Keratinocyte (primary cell): ENCODE data around the gene FARP1. TPM values are rescaled to one million over a fixed set of nuclear protein-coding genes. Genes with fewer than 3 reads are reported as not detected.

Experiments used
- DNase-seq: peaks from one replicate; pipeline ENCODE4 v3.0.0-alpha.2; 2011; ENCODE audit warnings: low read depth, missing footprints, low spot score
- FAIRE-seq: peaks from 2 replicates; lab custom pipeline; 2011; peaks lifted over from hg19 to GRCh38; lab: Jason Lieb, UNC
- H2AFZ ChIP-seq: 2 replicates; pipeline ENCODE4 v1.6.0; 2012; ENCODE audit warnings: low read length, control low read depth, inconsistent platforms; ENCODE audit not compliant: control insufficient read depth
- H3K27ac ChIP-seq: 2 replicates; pipeline ENCODE4 v1.5.1; 2011; ENCODE audit warnings: low read length; ENCODE audit not compliant: control insufficient read depth, insufficient read depth
- H3K27me3 ChIP-seq: 3 replicates; pipeline ENCODE4 v1.6.0; 2011; ENCODE audit warnings: low read length; ENCODE audit not compliant: control insufficient read depth, insufficient read depth; ENCODE audit errors: extremely low read depth
- H3K36me3 ChIP-seq, 2 experiments: 2 replicates in 1 of 2; 3 replicates in 1 of 2; pipeline ENCODE4 v1.5.1; 2011; ENCODE audit warnings: low read length in 2 of 2, mild to moderate bottlenecking in 1 of 2; ENCODE audit not compliant: control insufficient read depth in 2 of 2, insufficient read depth in 2 of 2; ENCODE audit errors: extremely low read depth in 1 of 2
- H3K4me1 ChIP-seq: 3 replicates; pipeline ENCODE4 v1.5.1; 2011; ENCODE audit warnings: low read length; ENCODE audit not compliant: control insufficient read depth, insufficient read depth; ENCODE audit errors: extremely low read depth
- H3K4me2 ChIP-seq: 3 replicates; pipeline ENCODE4 v1.6.0; 2011; ENCODE audit warnings: low read depth, low read length; ENCODE audit not compliant: control insufficient read depth, insufficient read depth; ENCODE audit errors: extremely low read depth
- H3K4me3 ChIP-seq, 3 experiments: fragments of 200-600 bp in 1 of 3; sonication (generic) in 1 of 3; 2 replicates in 2 of 3; 3 replicates in 1 of 3; pipeline ENCODE4 v1.5.1; 2011 to 2016; ENCODE audit warnings: low read length in 3 of 3, mild to moderate bottlenecking in 3 of 3, control low read depth in 2 of 3, inconsistent platforms in 1 of 3, low read depth in 1 of 3, mixed read lengths in 1 of 3, mixed run types in 1 of 3, moderate library complexity in 1 of 3; ENCODE audit not compliant: control insufficient read depth in 2 of 3, insufficient read depth in 2 of 3; ENCODE audit errors: extremely low read depth in 1 of 3
- H3K79me2 ChIP-seq: 2 replicates; pipeline ENCODE4 v1.6.0; 2012; ENCODE audit warnings: low read length; ENCODE audit not compliant: control insufficient read depth, insufficient read depth
- H3K9ac ChIP-seq: 3 replicates; pipeline ENCODE4 v1.6.0; 2011; ENCODE audit warnings: low read length; ENCODE audit not compliant: control insufficient read depth, insufficient read depth; ENCODE audit errors: extremely low read depth
- H3K9me1 ChIP-seq: 3 replicates; pipeline ENCODE4 v1.6.0; 2011; ENCODE audit warnings: low read length; ENCODE audit not compliant: control insufficient read depth, insufficient read depth; ENCODE audit errors: extremely low read depth
- H3K9me3 ChIP-seq: 2 replicates; pipeline ENCODE4 v1.5.1; 2012; ENCODE audit warnings: low read depth, low read length; ENCODE audit not compliant: control insufficient read depth
- H4K20me1 ChIP-seq: 3 replicates; pipeline ENCODE4 v1.6.0; 2011; ENCODE audit warnings: low read length; ENCODE audit not compliant: control insufficient read depth, insufficient read depth; ENCODE audit errors: extremely low read depth
- EZH2 ChIP-seq: IDR thresholded peaks from one replicate; pipeline ENCODE4 v1.6.1; 2012; ENCODE audit warnings: inconsistent platforms, mild to moderate bottlenecking, low read length, moderate library complexity
- dilution Hi-C: fragments of 300-500 bp; cut with MboI; formaldehyde crosslinking; loops from one replicate; pipeline ENCODE4 v1.7.0; 2020; ENCODE audit warnings: low sequenced_read_pairs; ENCODE audit not compliant: extremely low pct_ligation_motif_present
- polyA plus RNA-seq, 5 experiments: library from polyadenylated mRNA; depleted of rRNA in 3 of 5; stranded (reverse) in 3 of 5; stranded (forward) in 1 of 5; unstranded in 1 of 5; fragments of >200 nt; gene quantifications; 1 replicate in 1 of 5; 2 replicates in 3 of 5; 3 replicates in 1 of 5; pipeline versions ENCODE4 v1.2.1 to v1.2.3, GENCODE V29; 2011 to 2012; ENCODE audit warnings: missing spikeins in 2 of 5, low read depth in 1 of 5, low replicate concordance in 1 of 5
- TF ChIP-seq, protein P1 (sequence below), 3 experiments: IDR thresholded peaks in 1 of 3; conservative IDR thresholded peaks in 1 of 3; optimal IDR thresholded peaks in 1 of 3; 2 replicates in 2 of 3; 3 replicates in 1 of 3; pipeline versions ENCODE3 to v1.5.1; 2011; ENCODE audit warnings: low read length in 3 of 3, mild to moderate bottlenecking in 3 of 3, moderate library complexity in 2 of 3, control low read depth in 1 of 3, inconsistent platforms in 1 of 3; ENCODE audit not compliant: insufficient read depth in 2 of 3; ENCODE audit errors: extremely low read depth in 1 of 3

The FARP1 gene
- polyA plus RNA-seq, 1 donor (not counting 4 experiments of a cell fraction or from before 2014, with no cell fraction given) = 10.3 TPM

DNA sequence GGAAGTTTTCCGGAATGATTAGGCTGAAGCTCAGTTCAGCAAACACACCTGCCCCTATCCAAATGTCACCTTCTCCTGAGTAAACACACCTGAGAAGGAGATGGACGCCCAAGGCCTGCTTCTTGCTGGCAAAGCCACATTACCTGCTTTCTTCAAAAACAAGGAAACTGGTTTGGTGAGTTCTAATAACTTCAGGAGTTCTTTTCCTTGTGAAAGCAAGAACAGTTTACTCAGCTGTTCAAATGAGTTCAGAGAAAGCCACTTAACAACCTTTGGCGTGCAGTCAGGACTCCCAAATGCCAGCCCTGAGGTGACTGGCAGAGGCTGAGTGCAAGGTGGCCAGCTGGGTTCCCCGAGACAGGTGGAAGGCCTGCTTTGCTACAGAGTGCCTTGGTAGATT, 273.5 kb downstream of the FARP1 start:
- FAIRE-seq = no peak
- Histone ChIP-seq H3K9me3 (peaks cover 2% of the 10 kb centered on the region), H3K36me3 (no peaks in the 10 kb centered on the region), H3K27ac (no peak overlapping the region), H3K9me1 (no peaks in the 10 kb centered on the region), H2AFZ (no peak overlapping the region), H3K4me3 (no peak overlapping the region), H3K9ac (no peak overlapping the region), H4K20me1 (no peaks in the 10 kb centered on the region), H3K27me3 (no peaks in the 10 kb centered on the region), H3K4me1 (no peaks in the 10 kb centered on the region), H3K79me2 (no peaks in the 10 kb centered on the region), H3K4me2 (no peak overlapping the region)
- DNase-seq = no peak
- dilution Hi-C loops = no loop called here
- TF ChIP-seq, protein P1, sequence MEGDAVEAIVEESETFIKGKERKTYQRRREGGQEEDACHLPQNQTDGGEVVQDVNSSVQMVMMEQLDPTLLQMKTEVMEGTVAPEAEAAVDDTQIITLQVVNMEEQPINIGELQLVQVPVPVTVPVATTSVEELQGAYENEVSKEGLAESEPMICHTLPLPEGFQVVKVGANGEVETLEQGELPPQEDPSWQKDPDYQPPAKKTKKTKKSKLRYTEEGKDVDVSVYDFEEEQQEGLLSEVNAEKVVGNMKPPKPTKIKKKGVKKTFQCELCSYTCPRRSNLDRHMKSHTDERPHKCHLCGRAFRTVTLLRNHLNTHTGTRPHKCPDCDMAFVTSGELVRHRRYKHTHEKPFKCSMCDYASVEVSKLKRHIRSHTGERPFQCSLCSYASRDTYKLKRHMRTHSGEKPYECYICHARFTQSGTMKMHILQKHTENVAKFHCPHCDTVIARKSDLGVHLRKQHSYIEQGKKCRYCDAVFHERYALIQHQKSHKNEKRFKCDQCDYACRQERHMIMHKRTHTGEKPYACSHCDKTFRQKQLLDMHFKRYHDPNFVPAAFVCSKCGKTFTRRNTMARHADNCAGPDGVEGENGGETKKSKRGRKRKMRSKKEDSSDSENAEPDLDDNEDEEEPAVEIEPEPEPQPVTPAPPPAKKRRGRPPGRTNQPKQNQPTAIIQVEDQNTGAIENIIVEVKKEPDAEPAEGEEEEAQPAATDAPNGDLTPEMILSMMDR (optimal IDR thresholded peaks at IDR 0.05 in 1 of 3, IDR thresholded peaks at IDR 0.05 in 1 of 3, conservative IDR thresholded peaks at IDR 0.05 in 1 of 3; ENCODE audit: extremely low read depth in 1 of 3, insufficient read depth in 2 of 3, low read length in 3 of 3) = no peak

DNA sequence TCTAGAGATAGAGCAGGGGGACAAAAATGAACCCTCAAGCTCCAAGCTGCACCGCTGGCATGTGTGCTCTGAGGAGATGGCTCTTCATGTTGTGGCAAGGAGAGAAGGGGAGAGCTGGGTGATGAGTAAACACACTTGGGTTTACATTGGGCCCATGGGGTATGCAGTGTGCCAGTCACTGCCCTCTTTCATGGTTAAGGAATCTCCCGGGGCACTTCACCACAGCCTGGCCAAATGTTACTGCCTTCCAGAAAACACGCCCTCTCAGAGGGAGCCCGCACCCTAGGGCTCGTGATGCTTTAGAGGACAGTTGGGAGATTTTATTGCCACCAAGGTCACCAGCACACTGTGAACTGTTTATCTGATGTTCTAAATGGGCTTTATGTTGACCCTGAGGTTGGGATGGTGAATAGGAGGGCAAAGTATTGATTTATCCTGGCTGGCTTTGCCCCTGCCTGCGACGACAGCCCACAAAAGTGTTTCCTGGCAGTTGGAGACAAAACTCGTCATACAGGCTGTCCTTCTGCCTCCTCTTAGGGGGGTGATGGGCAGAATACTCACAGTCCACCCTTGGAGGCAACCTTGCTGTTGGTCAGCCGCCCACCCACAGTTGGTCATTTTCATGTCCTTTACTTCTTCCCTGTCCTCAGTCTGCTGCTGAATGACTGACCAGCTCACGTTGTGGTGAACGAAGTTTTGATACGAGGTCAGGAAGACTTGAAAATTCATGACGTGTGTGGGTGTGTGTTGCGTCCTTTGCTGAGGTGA, 277.1 kb downstream of the FARP1 start:
- Histone ChIP-seq H3K4me1 (no peaks in the 10 kb centered on the region), H3K27me3 (no peaks in the 10 kb centered on the region), H3K9me3 (peaks cover 2% of the 10 kb centered on the region), H3K4me2 (no peak overlapping the region), H3K9me1 (no peaks in the 10 kb centered on the region), H3K9ac (no peak overlapping the region), H3K36me3 (no peaks in the 10 kb centered on the region), H2AFZ (no peak overlapping the region), H3K4me3 (no peak overlapping the region), H4K20me1 (no peaks in the 10 kb centered on the region), H3K27ac (no peak overlapping the region), H3K79me2 (no peaks in the 10 kb centered on the region)
- DNase-seq (no peak), FAIRE-seq (no peak)
- TF ChIP-seq, protein P1 (optimal IDR thresholded peaks at IDR 0.05 in 1 of 3, IDR thresholded peaks at IDR 0.05 in 1 of 3, conservative IDR thresholded peaks at IDR 0.05 in 1 of 3; ENCODE audit: extremely low read depth in 1 of 3, insufficient read depth in 2 of 3, low read length in 3 of 3) = no peak
- TF ChIP-seq EZH2 = no peak
- dilution Hi-C loops = no loop called here
